Anterior cingulate cortex (tissue), 58 donors: Measurements from ENCODE around the gene GXYLT1.
"Not testable (repeated sequence)": the region's sequence is repeated elsewhere in the genome, so short reads cannot be mapped to it uniquely, and the experiment has no call there.

Source experiments
- DNase-seq, 58 donors: peaks; one replicate each; lab custom pipeline; 2025; lab: John Stamatoyannopoulos, UW

Gene GXYLT1

GRCh38 chr12:42145552-42146215 is 1.0 kb upstream of the GXYLT1 start:
- DNase-seq, result peak in 1 of 58 donors; percentile 22

- peak in 2 of 58 donors; percentile 43 to 64 for DNase-seq
Observed at GRCh38 chr12:42145197-42145549, 499 bp upstream of the GXYLT1 start.

- DNase-seq, result peak in 7 of 58 donors; percentile 9 to 55 (median 33)
Observed at GRCh38 chr12:42144158-42144407, 591 bp downstream of the GXYLT1 start.

- no peak for DNase-seq
Observed at GRCh38 chr12:42143452-42144157, 1.1 kb downstream of the GXYLT1 start.

GRCh38 chr12:42141981-42142606 is 2.6 kb downstream of the GXYLT1 start:
- DNase-seq, result no peak

- DNase-seq, result no peak
Observed at GRCh38 chr12:42140901-42141300, 3.8 kb downstream of the GXYLT1 start.

- DNase-seq, result no peak
Observed at GRCh38 chr12:42135259-42135814, 9.3 kb downstream of the GXYLT1 start.

- no peak for DNase-seq
Observed at GRCh38 chr12:42130672-42131402, 13.8 kb downstream of the GXYLT1 start.

GRCh38 chr12:42129595-42130204 is 15.0 kb downstream of the GXYLT1 start:
- DNase-seq, result peak in 9 of 58 donors; percentile 2 to 66 (median 18)

- DNase-seq, result no peak
Observed at GRCh38 chr12:42128888-42129287, 15.8 kb downstream of the GXYLT1 start.

GRCh38 chr12:42128327-42128726 is 16.3 kb downstream of the GXYLT1 start:
- DNase-seq, result no peak

GRCh38 chr12:42126963-42127362 is 17.7 kb downstream of the GXYLT1 start:
- DNase-seq, result no peak

- DNase-seq, result no peak
Observed at GRCh38 chr12:42125388-42125767, 19.3 kb downstream of the GXYLT1 start.

- no peak for DNase-seq
Observed at GRCh38 chr12:42124764-42125387, 19.8 kb downstream of the GXYLT1 start.

- no peak for DNase-seq
Observed at GRCh38 chr12:42119085-42119633, 25.5 kb downstream of the GXYLT1 start.

GRCh38 chr12:42118136-42118879 is 26.4 kb downstream of the GXYLT1 start:
- DNase-seq, result no peak

- DNase-seq, result no peak
Observed at GRCh38 chr12:42109031-42109430, 35.6 kb downstream of the GXYLT1 start.

- DNase-seq, result not testable (repeated sequence)
Observed at GRCh38 chr12:42106791-42107190, 37.9 kb downstream of the GXYLT1 start.

- DNase-seq, result no peak
Observed at GRCh38 chr12:42104784-42105183, 39.9 kb downstream of the GXYLT1 start.
